Keratinocyte (primary cell): Measurements from ENCODE around the gene SMC5.

Source experiments
- CTCF ChIP-seq, 3 experiments: IDR thresholded peaks in 1 of 3; conservative IDR thresholded peaks in 1 of 3; optimal IDR thresholded peaks in 1 of 3; 2 replicates in 2 of 3; 3 replicates in 1 of 3; pipeline versions ENCODE3 to v1.5.1; 2011; ENCODE audit warnings: low read length in 3 of 3, mild to moderate bottlenecking in 3 of 3, moderate library complexity in 2 of 3, control low read depth in 1 of 3, inconsistent platforms in 1 of 3; ENCODE audit not compliant: insufficient read depth in 2 of 3; ENCODE audit errors: extremely low read depth in 1 of 3
- EZH2 ChIP-seq: IDR thresholded peaks from one replicate; pipeline ENCODE4 v1.6.1; 2012; ENCODE audit warnings: inconsistent platforms, mild to moderate bottlenecking, low read length, moderate library complexity

GRCh38 chr9:70363760-70364159, 105.0 kb downstream of the SMC5 start:
- TF ChIP-seq CTCF (optimal IDR thresholded peaks at IDR 0.05 in 1 of 3, IDR thresholded peaks at IDR 0.05 in 1 of 3, conservative IDR thresholded peaks at IDR 0.05 in 1 of 3; ENCODE audit: extremely low read depth in 1 of 3, insufficient read depth in 2 of 3, low read length in 3 of 3): no peak
- TF ChIP-seq EZH2: no peak
